ENCODE measurements around the gene GEMIN7.

GEMIN7 gene

DNA sequence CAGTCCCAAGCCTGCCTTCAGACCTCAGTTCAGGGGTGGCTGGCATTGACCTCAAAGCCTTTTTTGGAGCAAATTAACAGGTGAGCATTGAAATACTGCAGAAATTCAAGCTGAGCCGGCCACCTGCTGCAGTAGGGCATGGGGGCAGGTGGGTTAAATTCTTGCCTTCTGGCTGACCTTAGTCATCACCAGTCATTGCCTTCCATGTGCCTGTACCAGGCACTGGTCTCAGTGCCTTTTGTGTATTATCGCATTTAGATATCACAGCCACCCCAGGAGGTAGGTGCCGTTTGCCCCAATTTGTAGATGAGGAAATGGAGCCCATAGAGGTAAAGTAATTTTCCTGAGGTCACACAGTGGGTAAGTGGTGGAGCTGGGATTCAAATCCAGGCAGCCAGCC, 21.1 kb downstream of the GEMIN7 start:
- peaks cover 8% of the 10 kb centered on the region for H3K36me3 ChIP-seq
- no peak overlapping the region for H3K27ac ChIP-seq
- H3K4me1 ChIP-seq (ENCODE audit: control insufficient read depth in 1 of 2, insufficient read depth in 1 of 2, low read depth in 1 of 2, low read length in 1 of 2): peaks cover 10 to 11% of the 10 kb centered on the region in 2 experiments
- TF ChIP-seq, protein P1, sequence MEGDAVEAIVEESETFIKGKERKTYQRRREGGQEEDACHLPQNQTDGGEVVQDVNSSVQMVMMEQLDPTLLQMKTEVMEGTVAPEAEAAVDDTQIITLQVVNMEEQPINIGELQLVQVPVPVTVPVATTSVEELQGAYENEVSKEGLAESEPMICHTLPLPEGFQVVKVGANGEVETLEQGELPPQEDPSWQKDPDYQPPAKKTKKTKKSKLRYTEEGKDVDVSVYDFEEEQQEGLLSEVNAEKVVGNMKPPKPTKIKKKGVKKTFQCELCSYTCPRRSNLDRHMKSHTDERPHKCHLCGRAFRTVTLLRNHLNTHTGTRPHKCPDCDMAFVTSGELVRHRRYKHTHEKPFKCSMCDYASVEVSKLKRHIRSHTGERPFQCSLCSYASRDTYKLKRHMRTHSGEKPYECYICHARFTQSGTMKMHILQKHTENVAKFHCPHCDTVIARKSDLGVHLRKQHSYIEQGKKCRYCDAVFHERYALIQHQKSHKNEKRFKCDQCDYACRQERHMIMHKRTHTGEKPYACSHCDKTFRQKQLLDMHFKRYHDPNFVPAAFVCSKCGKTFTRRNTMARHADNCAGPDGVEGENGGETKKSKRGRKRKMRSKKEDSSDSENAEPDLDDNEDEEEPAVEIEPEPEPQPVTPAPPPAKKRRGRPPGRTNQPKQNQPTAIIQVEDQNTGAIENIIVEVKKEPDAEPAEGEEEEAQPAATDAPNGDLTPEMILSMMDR (IDR thresholded peaks at IDR 0.05): no peak
- H3K27me3 ChIP-seq: no peaks in the 10 kb centered on the region
- no peak overlapping the region for H3K4me3 ChIP-seq (ENCODE audit: low read depth in 1 of 2, low read length in 1 of 2)
- no peaks in the 10 kb centered on the region for H3K9me3 ChIP-seq

DNA sequence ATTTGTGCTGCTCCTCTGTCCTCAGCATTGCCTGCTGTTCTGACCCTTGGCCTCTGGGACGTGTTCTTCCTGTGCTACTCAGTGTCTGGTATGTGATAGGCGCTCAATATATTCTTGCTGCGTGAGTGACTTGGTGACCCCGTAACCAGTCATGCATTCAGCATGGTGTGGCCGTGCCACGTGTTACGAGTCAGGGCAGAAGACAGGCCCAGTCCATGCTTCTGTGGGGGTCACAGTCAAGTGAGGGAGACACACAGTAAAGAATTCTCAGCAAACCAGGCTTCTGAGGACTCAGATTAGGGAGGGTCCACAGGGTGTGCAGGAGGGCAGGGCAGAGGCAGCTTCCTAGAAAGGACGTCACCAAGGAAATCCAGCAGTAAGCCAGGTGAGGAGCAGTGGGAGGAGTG, 21.8 kb downstream of the GEMIN7 start:
- H3K27me3 ChIP-seq: no peaks in the 10 kb centered on the region
- no peaks in the 10 kb centered on the region for H3K9me3 ChIP-seq
- H3K4me1 ChIP-seq (ENCODE audit: control insufficient read depth in 1 of 2, insufficient read depth in 1 of 2, low read depth in 1 of 2, low read length in 1 of 2): peaks cover 11% of the 10 kb centered on the region in 2 experiments
- no peak overlapping the region for H3K4me3 ChIP-seq (ENCODE audit: low read depth in 1 of 2, low read length in 1 of 2)
- TF ChIP-seq, protein P1 (IDR thresholded peaks at IDR 0.05): no peak
- peaks cover 8% of the 10 kb centered on the region for H3K36me3 ChIP-seq
- H3K27ac ChIP-seq: no peak overlapping the region

DNA sequence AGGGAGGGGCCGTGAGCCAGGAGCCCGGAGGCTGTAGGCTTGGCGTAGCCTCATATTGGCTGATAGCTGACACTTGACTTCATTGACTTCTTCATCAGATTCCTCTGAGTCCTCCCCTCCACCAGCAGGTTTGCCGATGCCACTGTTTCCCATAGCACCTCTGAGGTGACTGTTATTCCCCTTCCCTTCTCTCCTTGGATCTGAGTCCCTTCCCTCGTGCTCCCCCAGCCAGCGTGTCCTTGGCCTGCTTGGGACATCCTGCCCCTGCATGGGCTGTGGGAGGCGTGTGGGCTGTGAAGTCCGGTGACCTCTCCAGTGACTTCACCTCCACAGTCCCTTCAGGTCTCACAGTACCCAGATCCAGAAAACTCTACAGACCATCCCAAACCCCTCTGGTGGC, 22.7 kb downstream of the GEMIN7 start:
- TF ChIP-seq, protein P1 (IDR thresholded peaks at IDR 0.05): no peak
- Histone ChIP-seq H3K27me3 (no peaks in the 10 kb centered on the region), H3K36me3 (peaks cover 8% of the 10 kb centered on the region), H3K4me3 (ENCODE audit: low read depth in 1 of 2, low read length in 1 of 2) (no peak overlapping the region), H3K9me3 (no peaks in the 10 kb centered on the region), H3K4me1 (ENCODE audit: control insufficient read depth in 1 of 2, insufficient read depth in 1 of 2, low read depth in 1 of 2, low read length in 1 of 2) (peaks cover 11% of the 10 kb centered on the region in 2 experiments), H3K27ac (no peak overlapping the region)

DNA sequence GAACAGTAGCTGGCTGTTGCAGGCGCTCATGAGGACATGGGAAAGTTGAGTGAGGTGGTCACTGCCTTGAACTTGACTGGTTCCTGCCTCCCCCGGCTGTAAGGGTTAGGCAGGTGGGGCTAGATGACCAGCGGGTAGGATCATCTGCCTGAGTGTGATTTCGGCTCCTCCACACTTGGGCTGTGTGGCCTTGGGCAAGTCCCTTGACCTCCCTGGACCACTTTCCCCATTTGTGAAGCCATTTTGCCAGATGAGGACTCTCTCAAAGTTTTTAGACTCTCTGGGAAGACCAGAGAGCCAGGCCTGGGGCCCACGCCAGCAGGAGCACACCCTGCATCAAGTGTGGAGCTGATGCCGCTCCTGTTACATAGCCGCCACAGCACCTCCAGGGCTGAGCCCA, 23.4 kb downstream of the GEMIN7 start:
- no peak overlapping the region for H3K4me3 ChIP-seq (ENCODE audit: low read depth in 1 of 2, low read length in 1 of 2)
- no peaks in the 10 kb centered on the region for H3K27me3 ChIP-seq
- TF ChIP-seq, protein P1 (IDR thresholded peaks at IDR 0.05): no peak
- H3K4me1 ChIP-seq (ENCODE audit: control insufficient read depth in 1 of 2, insufficient read depth in 1 of 2, low read depth in 1 of 2, low read length in 1 of 2): peaks cover 11% of the 10 kb centered on the region in 2 experiments
- peak overlapping the region; percentile 62 for H3K27ac ChIP-seq
- no peaks in the 10 kb centered on the region for H3K9me3 ChIP-seq
- H3K36me3 ChIP-seq: peaks cover 8% of the 10 kb centered on the region

DNA sequence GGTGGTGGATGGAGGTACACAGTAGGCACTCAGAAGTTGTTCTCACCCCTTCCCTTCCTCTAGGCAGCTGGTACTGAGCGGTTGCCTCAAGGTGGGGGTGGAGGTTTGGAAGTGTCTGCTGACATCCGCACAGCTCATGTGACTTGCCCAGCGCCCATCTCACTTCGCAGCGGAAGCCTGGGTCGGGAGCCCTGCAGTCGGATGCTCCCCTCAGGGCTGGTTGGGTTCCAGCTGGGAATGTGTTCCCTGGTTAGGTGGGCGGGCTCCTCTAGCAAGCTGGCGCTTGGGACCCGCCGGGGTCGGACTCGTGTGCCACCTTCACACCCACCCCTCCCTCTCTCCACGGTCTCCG, 24.1 kb downstream of the GEMIN7 start:
- Histone ChIP-seq H3K4me1 (ENCODE audit: control insufficient read depth in 1 of 2, insufficient read depth in 1 of 2, low read depth in 1 of 2, low read length in 1 of 2) (peaks cover 11% of the 10 kb centered on the region in 2 experiments), H3K27ac (peak overlapping the region; percentile 62), H3K4me3 (ENCODE audit: low read depth in 1 of 2, low read length in 1 of 2) (peak overlapping the region in 1 of 2 experiments; percentile 32)

More for the DNA sequence above, 24.1 kb downstream of the GEMIN7 start:
- Histone ChIP-seq H3K27me3 (no peaks in the 10 kb centered on the region), H3K9me3 (no peaks in the 10 kb centered on the region), H3K36me3 (peaks cover 8% of the 10 kb centered on the region)
- TF ChIP-seq, protein P1 (IDR thresholded peaks at IDR 0.05): no peak

Measured in neutrophil (primary cell).